IMR-90 (cell line): ENCODE measurements around the gene ADGRG6. TPM values are rescaled to one million over a fixed set of nuclear protein-coding genes. Genes with fewer than 3 reads are reported as not detected.

Experiments used
- ATAC-seq: fragments of 200-7000 bp; cut with Tn5 transposase; 2 replicates; pipeline ENCODE4 v1.9.1; 2020; ENCODE audit warnings: low read depth, mild to moderate bottlenecking, moderate library complexity
- BruUV-seq: library from RNA; stranded (reverse); fragments of 400-500 nt; replicated peaks from 2 replicates; lab custom pipeline; 2021; lab: Mats Ljungman, UMichigan
- CTCF ChIA-PET: fragments of 300-600 bp; formaldehyde crosslinking; extraction: SDS; loops from one replicate; lab custom pipeline; 2021; ENCODE audit warnings: antibody characterized with exemption; lab: Yijun Ruan, JAX
- POLR2A ChIA-PET: fragments of 300-600 bp; sonication (Branson Sonifier 250); formaldehyde crosslinking; loops from one replicate; lab custom pipeline; 2022; ENCODE audit warnings: antibody characterized with exemption; ENCODE audit not compliant: unreplicated experiment; lab: Charles Lee
- DNase-seq: peaks from one replicate; pipeline ENCODE4 v3.0.0; 2013
- H2AFZ ChIP-seq: replicated peaks from 2 replicates; pipeline ENCODE3; 2013; ENCODE audit warnings: low read length, mild to moderate bottlenecking; ENCODE audit not compliant: poor library complexity
- H2AK5ac ChIP-seq: 2 replicates; pipeline ENCODE4 v1.6.1; 2013; ENCODE audit warnings: low read depth, low read length, inconsistent platforms
- H2AK9ac ChIP-seq: replicated peaks from 2 replicates; pipeline ENCODE3; 2013; ENCODE audit warnings: mild to moderate bottlenecking, low read depth, low read length, moderate library complexity; ENCODE audit not compliant: poor library complexity
- H2BK120ac ChIP-seq: 2 replicates; pipeline ENCODE4 v1.6.1; 2013; ENCODE audit warnings: low read depth, low read length, inconsistent platforms
- H2BK15ac ChIP-seq: 3 replicates; pipeline ENCODE4 v1.6.1; 2013; ENCODE audit warnings: low read depth, low read length, inconsistent platforms
- H2BK20ac ChIP-seq: 2 replicates; pipeline ENCODE4 v1.6.1; 2013; ENCODE audit warnings: low read depth, mild to moderate bottlenecking, inconsistent platforms, low read length, moderate library complexity
- H2BK5ac ChIP-seq: 2 replicates; pipeline ENCODE4 v1.6.1; 2013; ENCODE audit warnings: mild to moderate bottlenecking, low read depth, low read length, inconsistent platforms; ENCODE audit not compliant: poor library complexity, severe bottlenecking
- H3K14ac ChIP-seq: replicated peaks from 2 replicates; pipeline ENCODE4 v1.6.1; 2013; ENCODE audit warnings: low read depth, low read length, inconsistent platforms
- H3K18ac ChIP-seq: 2 replicates; pipeline ENCODE4 v1.6.1; 2013; ENCODE audit warnings: low read depth, low read length, control low read depth
- H3K23ac ChIP-seq: 2 replicates; pipeline ENCODE4 v1.6.1; 2013; ENCODE audit warnings: low read depth, low read length, inconsistent platforms
- H3K27ac ChIP-seq: 2 replicates; pipeline ENCODE4 v1.5.1; 2013; ENCODE audit warnings: mild to moderate bottlenecking, control low read depth, low read length; ENCODE audit not compliant: insufficient read depth
- H3K27me3 ChIP-seq: 2 replicates; pipeline ENCODE4 v1.6.1; 2013; ENCODE audit warnings: low read length; ENCODE audit not compliant: control insufficient read depth, insufficient read depth
- H3K36me3 ChIP-seq: 2 replicates; pipeline ENCODE4 v1.6.1; 2013; ENCODE audit warnings: low read length, mixed read lengths; ENCODE audit not compliant: control insufficient read depth, insufficient read depth
- H3K4ac ChIP-seq: 2 replicates; pipeline ENCODE4 v1.6.1; 2013; ENCODE audit warnings: low read depth, low read length, inconsistent platforms
- H3K4me1 ChIP-seq: 2 replicates; pipeline ENCODE4 v1.6.1; 2013; ENCODE audit warnings: low read length, mixed read lengths; ENCODE audit not compliant: control insufficient read depth, insufficient read depth
- H3K4me2 ChIP-seq: 2 replicates; pipeline ENCODE4 v1.6.1; 2013; ENCODE audit warnings: low read depth, mild to moderate bottlenecking, control low read depth, low read length, moderate library complexity
- H3K4me3 ChIP-seq: 2 replicates; pipeline ENCODE4 v1.5.1; 2013; ENCODE audit warnings: low read depth, mild to moderate bottlenecking, control low read depth, low read length, moderate library complexity; ENCODE audit not compliant: insufficient read depth
- H3K56ac ChIP-seq: 2 replicates; pipeline ENCODE4 v1.6.1; 2013; ENCODE audit warnings: low read length, inconsistent platforms; ENCODE audit not compliant: insufficient read depth; ENCODE audit errors: extremely low read depth
- H3K79me1 ChIP-seq, 2 experiments: 2 replicates each; pipeline ENCODE4 v1.6.1; 2013; ENCODE audit warnings: low read length in 2 of 2, inconsistent platforms in 1 of 2, low read depth in 1 of 2
- H3K9ac ChIP-seq: 2 replicates; pipeline ENCODE4 v1.6.1; 2013; ENCODE audit warnings: low read depth, low read length, control low read depth
- H3K9me1 ChIP-seq: 2 replicates; pipeline ENCODE4 v1.6.1; 2013; ENCODE audit warnings: low read length, inconsistent platforms; ENCODE audit not compliant: insufficient read depth
- H3K9me3 ChIP-seq: 2 replicates; pipeline ENCODE4 v1.6.1; 2013; ENCODE audit warnings: low read length; ENCODE audit not compliant: control insufficient read depth, insufficient read depth
- H4K20me1 ChIP-seq: 2 replicates; pipeline ENCODE4 v1.6.1; 2013; ENCODE audit warnings: low read length, inconsistent platforms; ENCODE audit not compliant: insufficient read depth
- H4K5ac ChIP-seq: 2 replicates; pipeline ENCODE4 v1.6.1; 2013; ENCODE audit warnings: mild to moderate bottlenecking, low read depth, low read length, control low read depth
- H4K8ac ChIP-seq, 2 experiments: 2 replicates each; pipeline ENCODE4 v1.6.1; 2013; ENCODE audit warnings: low read depth in 2 of 2, low read length in 2 of 2, control low read depth in 1 of 2, inconsistent platforms in 1 of 2
- H4K91ac ChIP-seq: 2 replicates; pipeline ENCODE4 v1.6.1; 2013; ENCODE audit warnings: low read depth, low read length, inconsistent platforms; ENCODE audit not compliant: insufficient read depth
- BHLHE40 ChIP-seq: fragments of 150-350 bp; IDR thresholded peaks from 2 replicates; pipeline ENCODE4 v1.6.1; 2016; ENCODE audit warnings: mild to moderate bottlenecking, low read depth, low read length
- CEBPB ChIP-seq: IDR thresholded peaks from 2 replicates; pipeline ENCODE4 v1.6.1; 2012; ENCODE audit warnings: low read depth, low read length, improper control_type of control experiment
- CHD1 ChIP-seq: IDR thresholded peaks from 2 replicates; pipeline ENCODE4 v1.6.1; 2012; ENCODE audit warnings: low read depth, low read length, improper control_type of control experiment
- CTCF ChIP-seq: conservative IDR thresholded peaks from 2 replicates; pipeline ENCODE4 v1.5.1; 2012; ENCODE audit warnings: mild to moderate bottlenecking, low read depth, low read length, improper control_type of control experiment
- ELK1 ChIP-seq: fragments of 150-350 bp; IDR thresholded peaks from 2 replicates; pipeline ENCODE4 v1.6.1; 2016; ENCODE audit warnings: low read depth, mild to moderate bottlenecking, low read length, moderate library complexity, borderline replicate concordance
- FOS ChIP-seq: fragments of 150-350 bp; IDR thresholded peaks from 2 replicates; pipeline ENCODE4 v1.6.1; 2016; ENCODE audit warnings: low read depth, low read length
- MAFK ChIP-seq: IDR thresholded peaks from 2 replicates; pipeline ENCODE4 v1.6.1; 2012; ENCODE audit warnings: low read depth, low read length, improper control_type of control experiment
- RAD21 ChIP-seq: IDR thresholded peaks from 2 replicates; pipeline ENCODE4 v1.6.1; 2012; ENCODE audit warnings: low read length, improper control_type of control experiment
- USF2 ChIP-seq: fragments of 150-350 bp; IDR thresholded peaks from 2 replicates; pipeline ENCODE4 v1.6.1; 2017; ENCODE audit warnings: mild to moderate bottlenecking, antibody characterized with exemption, low read length, low read depth
- WGBS, 2 experiments: methylation state at CpG; one replicate each; pipeline versions ENCODE4 v1.1.5 to v1.1.7; 2013; ENCODE audit warnings: missing lambda C conversion rate in 2 of 2; ENCODE audit not compliant: insufficient read length in 1 of 2; ENCODE audit errors: extremely low coverage in 2 of 2; 5-methylcytosine and 5-hydroxymethylcytosine counted together
- dilution Hi-C: fragments of 300-500 bp; cut with HindIII; formaldehyde crosslinking; loops from one replicate; pipeline ENCODE4 v1.14.3; 2018; ENCODE audit warnings: low sequenced_read_pairs; ENCODE audit not compliant: unreplicated experiment
- in situ Hi-C: fragments of 300-500 bp; cut with MboI; formaldehyde crosslinking; loops from 3 replicates; pipeline ENCODE4 v1.14.3; 2019; ENCODE audit warnings: low sequenced_read_pairs, inconsistent platforms, mixed read lengths
- intact Hi-C: fragments of 100-400 bp; cut with micrococcal nuclease; formaldehyde crosslinking; loops from 2 replicates; pipeline ENCODE4 v1.10.0; 2022
- polyA plus RNA-seq, 3 experiments: library from polyadenylated mRNA; depleted of rRNA; stranded (reverse); fragments of >200 nt; gene quantifications; 2 replicates each; pipeline ENCODE4 v1.2.3, GENCODE V29; 2012; ENCODE audit warnings: low replicate concordance in 1 of 3
- total RNA-seq: library from RNA; depleted of rRNA; stranded (reverse); fragments of >200 nt; gene quantifications from 2 replicates; pipeline ENCODE4 v1.2.3, GENCODE V29; 2012

Gene ADGRG6
- total and polyA plus RNA-seq, 2 of the 4 experiments (the other 2 are of a cell fraction), result 10.0 to 20.3 TPM

- H3K56ac ChIP-seq, result no peak overlapping the region
- dilution Hi-C loops, result no loop called here
- H4K91ac ChIP-seq, result no peak overlapping the region
- ATAC-seq (no peak), DNase-seq (no peak)
- no peak overlapping the region for H2AK5ac ChIP-seq
- no peaks in the 10 kb centered on the region for H3K79me1 ChIP-seq
- 100% methylated on average over 1 to 2 of the region's 4 CpGs for WGBS, 2 experiments
- intact Hi-C loops, result no loop called here
- TF ChIP-seq CEBPB, result no peak
- TF ChIP-seq BHLHE40, result no peak
- no peak for TF ChIP-seq CTCF
- TF ChIP-seq CHD1, result no peak
- no peak for TF ChIP-seq USF2
- TF ChIP-seq MAFK, result no peak
- no peak for TF ChIP-seq RAD21
- no peak for TF ChIP-seq FOS
- no peak for TF ChIP-seq ELK1
- H3K36me3 ChIP-seq, result no peaks in the 10 kb centered on the region
- H3K18ac ChIP-seq, result no peak overlapping the region
- H3K14ac ChIP-seq, result no peak overlapping the region
- H3K9me3 ChIP-seq, result peaks cover 3% of the 10 kb centered on the region; the same call in 1 of the 2 replicates
- peaks cover 3% of the 10 kb centered on the region; the same call in 1 of the 2 replicates for H3K4me1 ChIP-seq
- H3K4me2 ChIP-seq, result no peak overlapping the region
- H2BK5ac ChIP-seq, result no peak overlapping the region
- no peak overlapping the region for H3K4ac ChIP-seq
- no peak overlapping the region for H2AK9ac ChIP-seq
- H4K8ac ChIP-seq, result no peak overlapping the region
- no peak overlapping the region for H3K9ac ChIP-seq
- no peak overlapping the region for H4K5ac ChIP-seq
- no peak overlapping the region for H2BK20ac ChIP-seq
- no peak overlapping the region for H3K23ac ChIP-seq
- CTCF ChIA-PET, result no interaction called here
- in situ Hi-C loops, result no loop called here
- no TSS peak for BruUV-seq
- H3K9me1 ChIP-seq, result no peaks in the 10 kb centered on the region
- no peaks in the 10 kb centered on the region for H3K27me3 ChIP-seq
- H3K4me3 ChIP-seq, result no peak overlapping the region
- H2BK15ac ChIP-seq, result no peak overlapping the region
- no peak overlapping the region for H3K27ac ChIP-seq
- H4K20me1 ChIP-seq, result no peaks in the 10 kb centered on the region
- no peak overlapping the region for H2AFZ ChIP-seq
- POLR2A ChIA-PET, result no interaction called here
- H2BK120ac ChIP-seq, result no peak overlapping the region
These were observed 35.7 kb upstream of the ADGRG6 start for GRCh38 chr6:142266060-142266459.
